Epithelial cell of proximal tubule (primary cell): ENCODE measurements around the gene RFC4. TPM values are rescaled to one million over a fixed set of nuclear protein-coding genes. Genes with fewer than 3 reads are reported as not detected.
A peak's percentile ranks its signal among the peaks of the same experiment; 100 is the strongest.
"Not testable (repeated sequence)": the region's sequence is repeated elsewhere in the genome, so short reads cannot be mapped to it uniquely, and the experiment has no call there.

Experiments used
- DNase-seq: peaks from one replicate; pipeline ENCODE4 v3.0.0-alpha.2; 2011; ENCODE audit warnings: low read depth
- H3K4me3 ChIP-seq: 2 replicates; pipeline ENCODE4 v1.5.1; 2011; ENCODE audit warnings: low read depth, mild to moderate bottlenecking, low read length
- CTCF ChIP-seq: conservative IDR thresholded peaks from 2 replicates; pipeline ENCODE4 v1.5.1; 2012; ENCODE audit warnings: low read depth, mild to moderate bottlenecking, low read length
- total RNA-seq: library from RNA; depleted of rRNA; stranded (reverse); fragments of >200 nt; gene quantifications from 2 replicates; pipeline ENCODE4 v1.2.3, GENCODE V29; 2015

Gene RFC4
- total RNA-seq, 1 donor from 2014 or later, result 76.1 TPM

GRCh38 chr3:186825294-186825821 is 19.1 kb upstream of the RFC4 start:
- TF ChIP-seq CTCF, result no peak
- H3K4me3 ChIP-seq, result no peak overlapping the region
- no peak for DNase-seq

- no peak for TF ChIP-seq CTCF
- no peak for DNase-seq
- H3K4me3 ChIP-seq, result no peak overlapping the region
Observed at GRCh38 chr3:186824430-186825139, 18.3 kb upstream of the RFC4 start.

GRCh38 chr3:186823386-186823785 is 17.1 kb upstream of the RFC4 start:
- H3K4me3 ChIP-seq, result no peak overlapping the region
- DNase-seq, result no peak
- TF ChIP-seq CTCF, result no peak

GRCh38 chr3:186822388-186822759 is 16.1 kb upstream of the RFC4 start:
- not testable (repeated sequence) for H3K4me3 ChIP-seq, DNase-seq

- no peak overlapping the region for H3K4me3 ChIP-seq
- DNase-seq, result no peak
- peak; percentile 77 for TF ChIP-seq CTCF
Observed at GRCh38 chr3:186821429-186822387, 15.4 kb upstream of the RFC4 start.

- DNase-seq, result no peak
- H3K4me3 ChIP-seq, result no peak overlapping the region
- no peak for TF ChIP-seq CTCF
Observed at GRCh38 chr3:186818956-186819355, 12.7 kb upstream of the RFC4 start.

GRCh38 chr3:186818516-186818915 is 12.2 kb upstream of the RFC4 start:
- TF ChIP-seq CTCF, result no peak
- no peak for DNase-seq
- no peak overlapping the region for H3K4me3 ChIP-seq
